Brain microvascular endothelial cell (primary cell): ENCODE measurements around the gene PTPRA.

Experiments
- DNase-seq: peaks from one replicate; pipeline ENCODE4 v3.0.0-alpha.2; 2020
- H3K27ac ChIP-seq: fragments of 250-450 bp; sonication (Bioruptor Pico); 2 replicates; pipeline ENCODE4 v1.5.1; 2020; ENCODE audit warnings: mild to moderate bottlenecking, moderate library complexity
- H3K27me3 ChIP-seq: fragments of 250-450 bp; sonication (Bioruptor Pico); replicated peaks from 2 replicates; pipeline ENCODE4 v1.5.1; 2020; ENCODE audit warnings: mild to moderate bottlenecking
- H3K36me3 ChIP-seq: fragments of 250-450 bp; sonication (Bioruptor Pico); replicated peaks from 2 replicates; pipeline ENCODE4 v1.5.1; 2020; ENCODE audit warnings: mild to moderate bottlenecking
- H3K4me3 ChIP-seq: 2 replicates; pipeline ENCODE4 v1.5.1; 2011; ENCODE audit warnings: low read depth, mild to moderate bottlenecking, control low read depth, low read length, moderate library complexity
- in situ Hi-C: cut with HindIII; loops from 2 replicates; pipeline ENCODE4 v1.10.0; 2017; ENCODE audit warnings: low sequenced_read_pairs, low pct_ligation_motif_present
- TF ChIP-seq, protein P1 (sequence below): IDR thresholded peaks from 2 replicates; pipeline ENCODE4 v1.5.1; 2011; ENCODE audit warnings: low read depth, mild to moderate bottlenecking, moderate library complexity, low read length, control low read depth, inconsistent platforms; ENCODE audit errors: missing control alignments

Gene PTPRA

DNA sequence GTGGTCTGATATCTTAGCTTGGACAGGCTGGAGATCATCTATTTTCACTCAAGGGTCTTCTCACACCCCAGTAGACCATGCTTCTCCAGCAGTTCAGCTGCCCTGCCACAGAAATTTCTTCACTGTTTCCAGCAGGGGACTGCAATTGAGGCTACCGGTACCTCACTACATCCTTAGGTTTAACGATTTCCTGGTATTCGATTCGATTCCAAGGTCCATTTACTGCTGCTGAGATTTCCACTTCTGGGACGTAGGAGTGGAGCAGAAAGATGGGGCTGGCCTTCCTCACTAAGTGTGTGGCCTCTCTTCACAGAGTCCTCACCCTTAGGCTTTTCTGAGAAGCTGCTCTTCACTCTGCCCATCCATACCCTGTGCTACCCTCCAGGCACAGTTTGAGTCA lies 26.6 kb upstream of the PTPRA start:
- Histone ChIP-seq H3K4me3 (no peak overlapping the region), H3K27ac (no peak overlapping the region), H3K27me3 (no peaks in the 10 kb centered on the region), H3K36me3 (no peaks in the 10 kb centered on the region)
- TF ChIP-seq, protein P1, sequence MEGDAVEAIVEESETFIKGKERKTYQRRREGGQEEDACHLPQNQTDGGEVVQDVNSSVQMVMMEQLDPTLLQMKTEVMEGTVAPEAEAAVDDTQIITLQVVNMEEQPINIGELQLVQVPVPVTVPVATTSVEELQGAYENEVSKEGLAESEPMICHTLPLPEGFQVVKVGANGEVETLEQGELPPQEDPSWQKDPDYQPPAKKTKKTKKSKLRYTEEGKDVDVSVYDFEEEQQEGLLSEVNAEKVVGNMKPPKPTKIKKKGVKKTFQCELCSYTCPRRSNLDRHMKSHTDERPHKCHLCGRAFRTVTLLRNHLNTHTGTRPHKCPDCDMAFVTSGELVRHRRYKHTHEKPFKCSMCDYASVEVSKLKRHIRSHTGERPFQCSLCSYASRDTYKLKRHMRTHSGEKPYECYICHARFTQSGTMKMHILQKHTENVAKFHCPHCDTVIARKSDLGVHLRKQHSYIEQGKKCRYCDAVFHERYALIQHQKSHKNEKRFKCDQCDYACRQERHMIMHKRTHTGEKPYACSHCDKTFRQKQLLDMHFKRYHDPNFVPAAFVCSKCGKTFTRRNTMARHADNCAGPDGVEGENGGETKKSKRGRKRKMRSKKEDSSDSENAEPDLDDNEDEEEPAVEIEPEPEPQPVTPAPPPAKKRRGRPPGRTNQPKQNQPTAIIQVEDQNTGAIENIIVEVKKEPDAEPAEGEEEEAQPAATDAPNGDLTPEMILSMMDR: no peak
- in situ Hi-C loops: no loop called here
- no peak for DNase-seq

DNA sequence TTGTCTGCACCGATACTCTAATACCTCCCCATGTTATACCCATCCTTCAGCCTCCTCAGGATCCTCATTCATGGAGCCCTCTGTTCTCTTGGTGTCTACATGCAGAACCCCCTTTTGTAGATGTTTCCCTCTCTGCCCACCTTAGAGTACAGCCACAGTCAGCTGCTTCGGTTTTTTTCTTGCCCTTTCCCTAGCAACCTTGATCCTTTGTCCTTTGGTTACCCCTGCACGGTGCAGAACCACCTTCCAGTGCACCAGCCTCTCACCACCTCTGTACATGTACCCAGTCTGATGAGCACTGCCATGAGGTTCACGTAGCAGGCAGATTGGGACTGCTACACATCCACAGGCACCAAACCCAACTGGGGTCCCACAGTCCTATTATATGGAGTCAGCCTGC lies 25.5 kb upstream of the PTPRA start:
- Histone ChIP-seq H3K27me3 (no peaks in the 10 kb centered on the region), H3K4me3 (no peak overlapping the region), H3K27ac (no peak overlapping the region), H3K36me3 (no peaks in the 10 kb centered on the region)
- no peak for DNase-seq
- TF ChIP-seq, protein P1: no peak
- in situ Hi-C loops: no loop called here

DNA sequence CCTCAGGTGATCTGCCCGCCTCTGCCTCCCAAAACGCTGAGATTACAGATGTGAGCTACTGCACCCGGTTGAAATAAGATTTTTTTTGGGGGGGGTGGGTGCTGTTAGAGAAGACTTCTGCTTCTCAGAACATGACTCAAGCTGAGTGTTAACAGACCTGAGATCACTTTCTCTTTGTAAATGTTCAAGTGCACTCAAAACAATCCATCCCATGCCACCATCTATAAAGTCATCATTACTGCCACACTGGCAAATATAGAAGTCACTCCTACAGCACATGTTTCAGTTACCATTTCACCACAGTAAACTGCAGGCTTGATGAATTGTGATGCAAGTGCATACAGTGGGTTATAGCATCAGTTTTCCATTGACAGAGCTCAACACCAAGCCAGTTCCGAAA lies 23.8 kb upstream of the PTPRA start:
- no peak for DNase-seq
- no peak overlapping the region for H3K27ac ChIP-seq
- in situ Hi-C loops: no loop called here
- no peak overlapping the region for H3K4me3 ChIP-seq
- no peaks in the 10 kb centered on the region for H3K36me3 ChIP-seq
- H3K27me3 ChIP-seq: no peaks in the 10 kb centered on the region
- TF ChIP-seq, protein P1: no peak

DNA sequence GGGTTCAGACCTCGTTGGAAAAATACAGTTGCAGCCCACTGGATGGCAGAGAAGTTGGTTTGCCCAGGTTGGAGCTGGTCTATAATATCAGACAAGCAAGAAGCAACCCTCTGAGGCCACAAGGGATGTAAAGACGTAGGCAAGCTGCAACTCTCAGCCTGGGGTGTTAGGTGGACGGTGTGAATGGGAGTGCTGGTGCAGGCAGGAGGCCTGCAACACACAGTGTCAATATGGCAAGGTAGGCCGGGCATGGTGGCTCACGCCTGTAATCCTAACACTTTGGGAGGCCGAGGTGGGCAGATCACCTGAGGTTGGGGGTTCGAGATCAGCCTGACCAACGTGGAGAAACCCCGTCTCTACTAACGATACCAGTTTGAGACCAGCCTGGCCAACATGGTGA lies 22.2 kb upstream of the PTPRA start:
- no peaks in the 10 kb centered on the region for H3K36me3 ChIP-seq
- no peaks in the 10 kb centered on the region for H3K27me3 ChIP-seq
- H3K27ac ChIP-seq: no peak overlapping the region
- DNase-seq: no peak
- TF ChIP-seq, protein P1: no peak
- in situ Hi-C loops: no loop called here
- no peak overlapping the region for H3K4me3 ChIP-seq

GRCh38 chr20:2858591-2858990 lies 14.7 kb upstream of the PTPRA start:
- no peak for DNase-seq
- H3K27me3 ChIP-seq: no peaks in the 10 kb centered on the region
- H3K27ac ChIP-seq: no peak overlapping the region
- peaks cover 14% of the 10 kb centered on the region for H3K36me3 ChIP-seq
- TF ChIP-seq, protein P1: no peak
- in situ Hi-C loops: no loop called here
- no peak overlapping the region for H3K4me3 ChIP-seq

DNA sequence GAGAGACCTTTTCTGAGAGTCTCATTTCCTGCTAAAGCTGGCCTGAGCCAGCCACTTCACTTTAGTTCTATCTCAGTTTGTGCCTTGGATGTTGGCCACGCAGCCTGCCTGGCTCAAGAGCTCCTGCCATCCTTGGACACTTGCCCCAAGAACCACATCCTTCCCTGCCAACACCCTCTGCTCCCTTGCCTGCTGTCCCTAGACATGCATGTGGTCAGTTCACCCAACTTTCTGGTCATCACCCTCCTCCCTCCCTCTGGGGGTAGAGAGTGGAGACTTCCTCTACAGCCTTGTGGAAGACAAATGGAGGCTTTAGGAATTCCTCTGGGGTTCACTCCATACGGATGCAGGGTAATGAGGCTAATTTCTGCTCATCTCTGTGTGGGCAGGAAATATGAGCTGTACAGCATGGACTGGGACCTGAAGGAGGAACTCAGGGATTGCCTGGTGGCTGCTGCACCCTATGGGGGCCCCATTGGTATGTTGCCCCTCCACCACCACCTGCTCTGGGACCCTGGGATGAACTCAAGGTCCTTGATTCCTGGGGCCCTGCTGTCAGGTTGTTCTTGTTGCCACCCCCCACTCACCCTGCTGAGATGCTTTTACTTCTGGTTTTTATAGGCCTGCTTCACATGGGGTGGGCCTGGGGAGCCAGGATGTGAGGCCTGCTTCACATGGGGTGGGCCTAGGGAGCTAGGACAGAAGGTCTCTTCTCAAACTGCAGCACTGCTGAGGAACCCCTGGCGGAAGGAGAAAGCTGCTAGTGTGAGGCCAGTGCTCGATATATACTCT lies 13.8 kb upstream of the PTPRA start:
- DNase-seq: no peak
- in situ Hi-C loops: no loop called here
- H3K27me3 ChIP-seq: no peaks in the 10 kb centered on the region
- H3K36me3 ChIP-seq: peaks cover 14% of the 10 kb centered on the region
- TF ChIP-seq, protein P1: no peak
- no peak overlapping the region for H3K4me3 ChIP-seq
- no peak overlapping the region for H3K27ac ChIP-seq
